Panc1 (cell line): ENCODE results near the gene HPCAL1. TPM values are rescaled to one million over a fixed set of nuclear protein-coding genes. Genes with fewer than 3 reads are reported as not detected.

Experiments used
- ATAC-seq: fragments of 200-7000 bp; cut with Tn5 transposase; 2 replicates; pipeline ENCODE4 v1.9.1; 2020; ENCODE audit warnings: mild to moderate bottlenecking, moderate library complexity
- BruUV-seq: library from RNA; stranded (reverse); fragments of 400-500 nt; replicated peaks from 2 replicates; lab custom pipeline; 2021; lab: Mats Ljungman, UMichigan
- CTCF ChIA-PET: fragments of 300-600 bp; sonication (Branson Sonifier 250); formaldehyde crosslinking; loops from one replicate; lab custom pipeline; 2022; ENCODE audit warnings: antibody characterized with exemption; lab: Charles Lee
- POLR2A ChIA-PET: fragments of 300-600 bp; sonication (Branson Sonifier 250); formaldehyde crosslinking; loops from one replicate; lab custom pipeline; 2022; ENCODE audit warnings: antibody characterized with exemption; lab: Charles Lee
- DNase-seq: peaks from one replicate; pipeline ENCODE4 v3.0.0-alpha.2; 2010; ENCODE audit warnings: low read depth, low spot score
- H3K27ac ChIP-seq: 2 replicates; pipeline ENCODE4 v1.5.1; 2011; ENCODE audit warnings: mild to moderate bottlenecking, low read length, inconsistent platforms
- H3K27me3 ChIP-seq: fragments of 200-500 bp; sonication (Bioruptor generic); 2 replicates; pipeline ENCODE4 v1.6.0; 2014; ENCODE audit warnings: low read length, inconsistent platforms; ENCODE audit not compliant: control insufficient read depth, insufficient read depth
- H3K36me3 ChIP-seq: fragments of 200-500 bp; sonication (Bioruptor generic); 2 replicates; pipeline ENCODE4 v1.5.1; 2014; ENCODE audit warnings: inconsistent platforms, mild to moderate bottlenecking, low read length, moderate library complexity; ENCODE audit not compliant: control insufficient read depth, insufficient read depth
- H3K4me1 ChIP-seq: 2 replicates; pipeline ENCODE4 v1.5.1; 2011; ENCODE audit warnings: inconsistent platforms, mild to moderate bottlenecking, low read length, moderate library complexity; ENCODE audit not compliant: control insufficient read depth, insufficient read depth
- H3K4me3 ChIP-seq, 2 experiments: 2 replicates each; pipeline ENCODE4 v1.5.1; 2011 to 2012; ENCODE audit warnings: low read depth in 2 of 2, low read length in 2 of 2, mild to moderate bottlenecking in 2 of 2, inconsistent platforms in 1 of 2, moderate library complexity in 1 of 2
- H3K9me3 ChIP-seq: fragments of 200-500 bp; sonication (Bioruptor generic); 2 replicates; pipeline ENCODE4 v1.5.1; 2014; ENCODE audit warnings: low read depth, mild to moderate bottlenecking, inconsistent platforms, low read length, moderate library complexity; ENCODE audit not compliant: control insufficient read depth, insufficient read depth
- CTCF ChIP-seq: fragments of 450-650 bp; IDR thresholded peaks from 2 replicates; pipeline ENCODE4 v1.5.1; 2017; ENCODE audit warnings: mild to moderate bottlenecking
- POLR2AphosphoS5 ChIP-seq: IDR thresholded peaks from 2 replicates; pipeline ENCODE4 v1.6.1; 2012; ENCODE audit warnings: mild to moderate bottlenecking, low read depth, low read length, moderate library complexity
- REST ChIP-seq, 2 experiments: IDR thresholded peaks; 2 replicates each; pipeline ENCODE4 v1.6.1; 2011 to 2012; ENCODE audit warnings: low read depth in 2 of 2, control low read depth in 1 of 2, low read length in 1 of 2, mild to moderate bottlenecking in 1 of 2, moderate library complexity in 1 of 2; ENCODE audit not compliant: insufficient read depth in 1 of 2
- SIN3A ChIP-seq: IDR thresholded peaks from 2 replicates; pipeline ENCODE4 v1.6.1; 2012; ENCODE audit warnings: low read depth, mild to moderate bottlenecking, low read length, moderate library complexity, borderline replicate concordance; ENCODE audit not compliant: insufficient read depth
- TCF7L2 ChIP-seq: IDR thresholded peaks from 2 replicates; pipeline ENCODE4 v1.6.1; 2011; ENCODE audit warnings: mild to moderate bottlenecking, low read depth, low read length, inconsistent platforms
- in situ Hi-C: cut with HindIII; loops from 2 replicates; pipeline ENCODE4 v1.10.0; 2016; ENCODE audit warnings: low sequenced_read_pairs, low pct_unique_long_range_greater_than_20kb
- intact Hi-C: fragments of 100-400 bp; cut with micrococcal nuclease; formaldehyde crosslinking; loops from one replicate; pipeline ENCODE4 v1.10.0; 2022; ENCODE audit not compliant: unreplicated experiment
- total RNA-seq: library from RNA; stranded (reverse); gene quantifications from one replicate; pipeline ENCODE4 v1.2.1, GENCODE V29; 2021; ENCODE audit not compliant: unreplicated experiment

The HPCAL1 gene
- total RNA-seq, 1 experiment from 2014 or later = 234 TPM

- H3K4me1 ChIP-seq = peaks cover 90% of the 10 kb centered on the region
- H3K36me3 ChIP-seq = no peaks in the 10 kb centered on the region
- no peaks in the 10 kb centered on the region for H3K9me3 ChIP-seq
- no peaks in the 10 kb centered on the region for H3K27me3 ChIP-seq
- intact Hi-C loops (loop anchor here (5.0 to 10.0 kb wide), 2 partner anchors 63 to 261 kb away; no protein-coding TSS in a partner anchor), in situ Hi-C loops (no loop called here)
- peak overlapping the region; percentile 99 for H3K27ac ChIP-seq
- no peak for TF ChIP-seq REST (IDR thresholded peaks at IDR 0.05; ENCODE audit: insufficient read depth in 1 of 2, low read depth in 2 of 2, low read length in 1 of 2)
- no peak for TF ChIP-seq CTCF
- TF ChIP-seq SIN3A = 0 out of 2 replicates have a peak, but pooled peaks have one; percentile 45
- TF ChIP-seq TCF7L2 = peak; percentile 43; the same call in 1 of the 2 replicates
- TF ChIP-seq POLR2AphosphoS5 = peak; percentile 81
- BruUV-seq = no TSS peak
- ATAC-seq (peak; percentile 61), DNase-seq (peak; percentile 94)
- CTCF ChIA-PET = interaction anchor here (0.5 kb wide), 1 partner anchor 365 kb away, joined by 8 read pairs; no protein-coding TSS in a partner anchor
- H3K4me3 ChIP-seq = no peak overlapping the region
- POLR2A ChIA-PET = interaction anchor here (0.6 kb wide), 1 partner anchor 19 kb away, joined by 3 read pairs; no protein-coding TSS in a partner anchor
Measured at GRCh38 chr2:10405448-10405847, 102.7 kb downstream of the HPCAL1 start.

GRCh38 chr2:10406016-10406415 lies 103.3 kb downstream of the HPCAL1 start:
- POLR2A ChIA-PET = interaction anchor here (0.6 kb wide), 1 partner anchor 101 kb away, joined by 4 read pairs; no protein-coding TSS in a partner anchor
- Histone ChIP-seq H3K4me1 (peaks cover 87% of the 10 kb centered on the region), H3K9me3 (no peaks in the 10 kb centered on the region), H3K4me3 (no peak overlapping the region), H3K36me3 (no peaks in the 10 kb centered on the region), H3K27me3 (no peaks in the 10 kb centered on the region), H3K27ac (peak overlapping the region; percentile 99)
- ATAC-seq = no peak
- CTCF ChIA-PET = interaction anchor here (0.5 kb wide), 1 partner anchor 366 kb away, joined by 8 read pairs; no protein-coding TSS in a partner anchor
- intact Hi-C loops = loop anchor here (5.0 to 10.0 kb wide), 2 partner anchors 64 to 261 kb away; no protein-coding TSS in a partner anchor
- BruUV-seq = no TSS peak
- no peak for DNase-seq
- TF ChIP-seq CTCF = no peak
- no peak for TF ChIP-seq POLR2AphosphoS5
- TF ChIP-seq SIN3A = no peak
- no peak for TF ChIP-seq REST (IDR thresholded peaks at IDR 0.05; ENCODE audit: insufficient read depth in 1 of 2, low read depth in 2 of 2, low read length in 1 of 2)
- TF ChIP-seq TCF7L2 = no peak
- in situ Hi-C loops = no loop called here
